ENCODE results near the gene WWC2. TPM values are rescaled to one million over a fixed set of nuclear protein-coding genes. Genes with fewer than 3 reads are reported as not detected.

WWC2 gene
- total RNA-seq, 4 donors from 2014 or later: 4.6 to 40.4 (median 9.5) TPM

GRCh38 chr4:183164963-183165362 lies 65.9 kb downstream of the WWC2 start:
- TF ChIP-seq CTCF (IDR thresholded peaks at IDR 0.05): no peak
- no peak for TF ChIP-seq POLR2A (IDR thresholded peaks at IDR 0.05)
- no peak overlapping the region for H3K4me3 ChIP-seq
- H3K27me3 ChIP-seq: no peaks in the 10 kb centered on the region
- H3K36me3 ChIP-seq: no peaks in the 10 kb centered on the region
- DNase-seq: no peak
- H3K4me1 ChIP-seq: no peaks in the 10 kb centered on the region
- no peak overlapping the region for H3K27ac ChIP-seq
- H3K9me3 ChIP-seq: no peaks in the 10 kb centered on the region

GRCh38 chr4:183165376-183165775 lies 66.3 kb downstream of the WWC2 start:
- H3K27me3 ChIP-seq: no peaks in the 10 kb centered on the region
- H3K4me3 ChIP-seq: no peak overlapping the region
- H3K36me3 ChIP-seq: no peaks in the 10 kb centered on the region
- H3K27ac ChIP-seq: no peak overlapping the region
- no peaks in the 10 kb centered on the region for H3K4me1 ChIP-seq
- DNase-seq: no peak
- H3K9me3 ChIP-seq: no peaks in the 10 kb centered on the region
- TF ChIP-seq CTCF (IDR thresholded peaks at IDR 0.05): no peak
- no peak for TF ChIP-seq POLR2A (IDR thresholded peaks at IDR 0.05)

- Histone ChIP-seq H3K4me3 (no peak overlapping the region), H3K4me1 (no peaks in the 10 kb centered on the region), H3K27ac (no peak overlapping the region), H3K36me3 (no peaks in the 10 kb centered on the region), H3K9me3 (no peaks in the 10 kb centered on the region), H3K27me3 (no peaks in the 10 kb centered on the region)
- no peak for DNase-seq
- TF ChIP-seq CTCF (IDR thresholded peaks at IDR 0.05) (no peak), POLR2A (IDR thresholded peaks at IDR 0.05) (no peak)
Observed at GRCh38 chr4:183170894-183171293, 71.8 kb downstream of the WWC2 start.

- no peaks in the 10 kb centered on the region for H3K36me3 ChIP-seq
- no peak overlapping the region for H3K4me3 ChIP-seq
- no peaks in the 10 kb centered on the region for H3K27me3 ChIP-seq
- H3K4me1 ChIP-seq: no peaks in the 10 kb centered on the region
- no peaks in the 10 kb centered on the region for H3K9me3 ChIP-seq
- H3K27ac ChIP-seq: no peak overlapping the region
- no peak for TF ChIP-seq POLR2A (IDR thresholded peaks at IDR 0.05)
- TF ChIP-seq CTCF (IDR thresholded peaks at IDR 0.05): no peak
- DNase-seq: no peak
Observed at GRCh38 chr4:183171484-183172267, 72.6 kb downstream of the WWC2 start.

- H3K27ac ChIP-seq: no peak overlapping the region
- H3K27me3 ChIP-seq: no peaks in the 10 kb centered on the region
- H3K36me3 ChIP-seq: no peaks in the 10 kb centered on the region
- DNase-seq: no peak
- TF ChIP-seq POLR2A (IDR thresholded peaks at IDR 0.05): no peak
- TF ChIP-seq CTCF (IDR thresholded peaks at IDR 0.05): no peak
- H3K9me3 ChIP-seq: no peaks in the 10 kb centered on the region
- no peaks in the 10 kb centered on the region for H3K4me1 ChIP-seq
- no peak overlapping the region for H3K4me3 ChIP-seq
Observed at GRCh38 chr4:183172881-183173280, 73.8 kb downstream of the WWC2 start.

Data from Peyer's patch (tissue), 4 donors.